ENCODE data around the gene GLYR1.

The GLYR1 gene

GRCh38 chr16:4888428-4889135 lies 41.5 kb upstream of the GLYR1 start:
- H3K27me3 ChIP-seq (ENCODE audit: insufficient read depth, low read depth, severe bottlenecking): no peaks in the 10 kb centered on the region
- H3K9me3 ChIP-seq (ENCODE audit: severe bottlenecking): no peaks in the 10 kb centered on the region
- H3K36me3 ChIP-seq: peaks cover 46% of the 10 kb centered on the region
- no peak for TF ChIP-seq CTCF (IDR thresholded peaks at IDR 0.05; ENCODE audit: low read depth, low read length)
- H3K4me3 ChIP-seq (ENCODE audit: low read depth, low read length): no peak overlapping the region
- H3K27ac ChIP-seq: no peak overlapping the region
- no peak for DNase-seq

GRCh38 chr16:4886151-4886550 lies 39.1 kb upstream of the GLYR1 start:
- Histone ChIP-seq H3K9me3 (ENCODE audit: severe bottlenecking) (no peaks in the 10 kb centered on the region), H3K27ac (no peak overlapping the region), H3K27me3 (ENCODE audit: insufficient read depth, low read depth, severe bottlenecking) (no peaks in the 10 kb centered on the region), H3K36me3 (peaks cover 67% of the 10 kb centered on the region), H3K4me3 (ENCODE audit: low read depth, low read length) (no peak overlapping the region)
- no peak for DNase-seq
- no peak for TF ChIP-seq CTCF (IDR thresholded peaks at IDR 0.05; ENCODE audit: low read depth, low read length)

- no peak overlapping the region for H3K27ac ChIP-seq
- no peak for TF ChIP-seq CTCF (IDR thresholded peaks at IDR 0.05; ENCODE audit: low read depth, low read length)
- no peak for DNase-seq
- H3K4me3 ChIP-seq (ENCODE audit: low read depth, low read length): no peak overlapping the region
- H3K9me3 ChIP-seq (ENCODE audit: severe bottlenecking): no peaks in the 10 kb centered on the region
- peaks cover 77% of the 10 kb centered on the region for H3K36me3 ChIP-seq
- H3K27me3 ChIP-seq (ENCODE audit: insufficient read depth, low read depth, severe bottlenecking): no peaks in the 10 kb centered on the region
These were observed 38.1 kb upstream of the GLYR1 start for GRCh38 chr16:4884972-4885874.

DNA sequence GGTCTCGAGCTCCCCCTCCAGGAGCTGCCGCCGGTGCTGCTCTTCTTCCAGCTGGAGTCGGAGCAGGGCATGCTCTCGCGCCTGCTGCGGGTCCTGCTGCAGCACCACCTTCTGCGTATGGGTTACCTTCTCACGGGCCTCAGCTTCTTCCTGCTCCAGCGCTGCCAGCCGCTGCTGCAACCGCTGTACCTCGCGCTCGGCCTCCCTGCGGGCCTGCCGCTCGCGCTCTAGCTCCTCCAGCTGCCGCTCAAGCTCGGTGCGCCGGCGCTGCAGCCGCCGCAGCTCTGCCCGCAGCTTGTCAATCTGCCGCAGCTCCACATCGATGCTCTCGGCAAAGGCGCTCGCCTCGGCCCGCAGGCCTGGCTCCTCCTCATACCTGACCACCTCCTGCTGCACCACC lies 37.1 kb upstream of the GLYR1 start:
- Histone ChIP-seq H3K9me3 (ENCODE audit: severe bottlenecking) (no peaks in the 10 kb centered on the region), H3K27ac (no peak overlapping the region), H3K4me3 (ENCODE audit: low read depth, low read length) (no peak overlapping the region), H3K27me3 (ENCODE audit: insufficient read depth, low read depth, severe bottlenecking) (no peaks in the 10 kb centered on the region), H3K36me3 (peaks cover 80% of the 10 kb centered on the region)
- no peak for DNase-seq
- no peak for TF ChIP-seq CTCF (IDR thresholded peaks at IDR 0.05; ENCODE audit: low read depth, low read length)

DNA sequence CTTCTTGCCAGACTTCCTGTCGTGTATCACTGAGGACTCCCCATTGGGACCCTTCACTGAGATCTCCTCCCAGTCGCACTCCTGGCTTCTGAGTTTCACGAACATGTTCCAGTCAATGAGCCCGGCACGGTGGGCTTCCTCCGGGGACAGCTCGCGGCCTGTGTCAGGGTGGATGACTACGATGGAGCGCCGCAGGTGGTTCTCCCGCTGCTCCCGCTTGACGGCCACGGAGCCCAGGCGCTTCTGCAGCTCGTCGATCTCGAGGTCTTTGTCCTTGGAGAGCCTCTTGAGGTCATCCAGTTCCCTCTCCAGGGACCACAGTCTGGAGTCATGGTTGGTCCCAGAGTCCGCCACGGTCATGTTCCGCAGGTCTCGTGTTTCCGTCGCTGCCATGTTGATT lies 36.4 kb upstream of the GLYR1 start:
- DNase-seq: no peak
- H3K36me3 ChIP-seq: peaks cover 87% of the 10 kb centered on the region
- no peaks in the 10 kb centered on the region for H3K9me3 ChIP-seq (ENCODE audit: severe bottlenecking)
- H3K4me3 ChIP-seq (ENCODE audit: low read depth, low read length): no peak overlapping the region
- TF ChIP-seq CTCF (IDR thresholded peaks at IDR 0.05; ENCODE audit: low read depth, low read length): no peak
- H3K27me3 ChIP-seq (ENCODE audit: insufficient read depth, low read depth, severe bottlenecking): no peaks in the 10 kb centered on the region
- H3K27ac ChIP-seq: no peak overlapping the region
